OCI-LY1 (cell line): Measurements from ENCODE around the gene GATAD2A.
"Not testable (repeated sequence)": the region's sequence is repeated elsewhere in the genome, so short reads cannot be mapped to it uniquely, and the experiment has no call there.

Experiments
- H2AFZ ChIP-seq: fragments of 200-600 bp; sonication (generic), shearing (Covaris generic); 2 replicates; pipeline ENCODE4 v1.6.0; 2014; ENCODE audit warnings: antibody characterized with exemption, mild to moderate bottlenecking, low read length
- H3F3A ChIP-seq: fragments of 200-600 bp; sonication (generic), shearing (Covaris generic); 2 replicates; pipeline ENCODE4 v1.6.0; 2014; ENCODE audit warnings: mild to moderate bottlenecking, antibody characterized with exemption, low read length, moderate library complexity; ENCODE audit not compliant: insufficient read depth
- H3K27ac ChIP-seq: fragments of 200-600 bp; sonication (generic); 2 replicates; pipeline ENCODE4 v1.5.1; 2014; ENCODE audit warnings: low read length, mixed run types, mild to moderate bottlenecking, low read depth; ENCODE audit not compliant: poor library complexity, severe bottlenecking
- H3K27me3 ChIP-seq: fragments of 200-600 bp; sonication (generic); 2 replicates; pipeline ENCODE4 v1.6.0; 2014; ENCODE audit warnings: antibody characterized with exemption, mild to moderate bottlenecking, low read length, moderate library complexity; ENCODE audit not compliant: insufficient read depth
- H3K36me3 ChIP-seq: fragments of 200-600 bp; sonication (generic); 2 replicates; pipeline ENCODE4 v1.6.1; 2014; ENCODE audit warnings: mild to moderate bottlenecking, antibody characterized with exemption, low read length, moderate library complexity, mixed read lengths; ENCODE audit not compliant: insufficient read depth
- H3K4me1 ChIP-seq: fragments of 200-600 bp; sonication (generic); 2 replicates; pipeline ENCODE4 v1.5.1; 2014; ENCODE audit warnings: mild to moderate bottlenecking, low read length, moderate library complexity; ENCODE audit not compliant: insufficient read depth, severe bottlenecking
- H3K4me2 ChIP-seq: fragments of 200-600 bp; sonication (generic), shearing (Covaris generic); 2 replicates; pipeline ENCODE4 v1.6.1; 2014; ENCODE audit warnings: low read length
- H3K4me3 ChIP-seq: fragments of 200-600 bp; sonication (generic); 2 replicates; pipeline ENCODE4 v1.5.1; 2014; ENCODE audit warnings: low read length, low read depth, mild to moderate bottlenecking, mixed read lengths; ENCODE audit not compliant: poor library complexity, severe bottlenecking
- H3K79me2 ChIP-seq: fragments of 200-600 bp; shearing (Covaris generic); 2 replicates; pipeline ENCODE4 v1.6.1; 2016; ENCODE audit warnings: mixed run types, low read length, mixed read lengths; ENCODE audit not compliant: insufficient read depth
- H3K9ac ChIP-seq: fragments of 200-600 bp; sonication (generic), shearing (Covaris generic); 2 replicates; pipeline ENCODE4 v1.6.1; 2014; ENCODE audit warnings: mild to moderate bottlenecking, low read length, mixed read lengths
- H3K9me2 ChIP-seq: fragments of 200-600 bp; sonication (generic), shearing (Covaris generic); 2 replicates; pipeline ENCODE4 v1.6.1; 2014; ENCODE audit warnings: low read depth, mild to moderate bottlenecking, low read length, mixed read lengths
- H3K9me3 ChIP-seq: fragments of 200-600 bp; shearing (Covaris generic); 2 replicates; pipeline ENCODE4 v1.6.1; 2014; ENCODE audit warnings: low read length, mixed read lengths
- H4K20me1 ChIP-seq: fragments of 200-600 bp; sonication (generic), shearing (Covaris generic); 2 replicates; pipeline ENCODE4 v1.6.0; 2016; ENCODE audit warnings: mild to moderate bottlenecking, low read length; ENCODE audit not compliant: insufficient read depth
- EZH2 ChIP-seq: fragments of 200-600 bp; sonication (generic), shearing (Covaris generic); IDR thresholded peaks from 2 replicates; pipeline ENCODE4 v1.8.0; 2017; ENCODE audit warnings: borderline replicate concordance, mixed run types, mild to moderate bottlenecking, antibody characterized with exemption, low read length, moderate library complexity, mixed read lengths
- TF ChIP-seq, protein P1 (sequence below): fragments of 200-600 bp; sonication (generic), shearing (Covaris generic); IDR thresholded peaks from 2 replicates; pipeline ENCODE4 v1.5.1; 2017; ENCODE audit warnings: mild to moderate bottlenecking, antibody characterized with exemption, low read length, moderate library complexity, mixed read lengths

GATAD2A gene

GRCh38 chr19:19453125-19453454 is 47.6 kb downstream of the GATAD2A start:
- Histone ChIP-seq H3K4me3 (no peak overlapping the region), H3K9ac (no peak overlapping the region; the same call in 1 of the 2 replicates), H3K4me1 (peaks cover 67% of the 10 kb centered on the region), H3K27ac (peak overlapping the region; percentile 70), H3K9me2 (no peaks in the 10 kb centered on the region), H3F3A (no peaks in the 10 kb centered on the region), H3K79me2 (peaks cover 81% of the 10 kb centered on the region), H3K27me3 (no peaks in the 10 kb centered on the region), H3K4me2 (0 out of 2 replicates have a peak overlapping the region, but pooled peaks have one; percentile 10), H3K36me3 (peaks cover 11% of the 10 kb centered on the region; the same call in 1 of the 2 replicates), H4K20me1 (no peaks in the 10 kb centered on the region), H3K9me3 (no peaks in the 10 kb centered on the region), H2AFZ (no peak overlapping the region)
- TF ChIP-seq, protein P1, sequence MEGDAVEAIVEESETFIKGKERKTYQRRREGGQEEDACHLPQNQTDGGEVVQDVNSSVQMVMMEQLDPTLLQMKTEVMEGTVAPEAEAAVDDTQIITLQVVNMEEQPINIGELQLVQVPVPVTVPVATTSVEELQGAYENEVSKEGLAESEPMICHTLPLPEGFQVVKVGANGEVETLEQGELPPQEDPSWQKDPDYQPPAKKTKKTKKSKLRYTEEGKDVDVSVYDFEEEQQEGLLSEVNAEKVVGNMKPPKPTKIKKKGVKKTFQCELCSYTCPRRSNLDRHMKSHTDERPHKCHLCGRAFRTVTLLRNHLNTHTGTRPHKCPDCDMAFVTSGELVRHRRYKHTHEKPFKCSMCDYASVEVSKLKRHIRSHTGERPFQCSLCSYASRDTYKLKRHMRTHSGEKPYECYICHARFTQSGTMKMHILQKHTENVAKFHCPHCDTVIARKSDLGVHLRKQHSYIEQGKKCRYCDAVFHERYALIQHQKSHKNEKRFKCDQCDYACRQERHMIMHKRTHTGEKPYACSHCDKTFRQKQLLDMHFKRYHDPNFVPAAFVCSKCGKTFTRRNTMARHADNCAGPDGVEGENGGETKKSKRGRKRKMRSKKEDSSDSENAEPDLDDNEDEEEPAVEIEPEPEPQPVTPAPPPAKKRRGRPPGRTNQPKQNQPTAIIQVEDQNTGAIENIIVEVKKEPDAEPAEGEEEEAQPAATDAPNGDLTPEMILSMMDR = no peak
- TF ChIP-seq EZH2 = no peak

DNA sequence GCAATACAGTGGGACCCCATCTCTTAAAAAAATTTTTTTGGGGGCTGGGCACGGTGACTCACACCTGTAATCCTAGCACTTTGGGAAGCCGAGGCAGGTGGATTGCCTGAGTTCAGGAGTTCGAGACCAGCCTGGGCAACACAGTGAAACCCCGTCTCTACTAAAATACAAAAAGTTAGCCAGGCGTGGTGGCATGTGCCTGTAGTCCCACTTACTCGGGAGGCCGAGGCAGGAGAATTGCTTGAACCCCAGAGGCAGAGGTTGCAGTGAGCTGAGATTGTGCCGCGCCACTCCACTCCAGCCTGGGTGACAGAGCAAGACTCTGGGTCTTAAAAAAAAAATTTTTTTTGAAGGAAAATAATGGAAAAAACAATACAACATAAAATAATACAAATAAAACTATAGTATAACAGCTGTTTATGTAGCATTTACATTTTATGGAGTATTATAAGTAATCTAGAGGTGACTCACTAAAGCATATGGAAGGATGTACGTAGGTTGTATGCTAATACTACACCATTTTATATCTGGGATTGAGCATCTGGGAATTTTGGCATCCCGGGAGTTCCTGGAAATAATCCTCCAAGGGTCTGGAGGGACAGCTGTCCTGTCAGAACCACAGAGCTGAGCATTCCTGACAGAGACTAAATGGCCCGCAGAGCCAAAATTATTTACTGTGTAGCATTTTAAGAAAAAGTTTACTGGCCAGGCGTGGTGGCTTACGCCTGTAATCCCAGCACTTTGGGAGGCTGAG is 49.9 kb downstream of the GATAD2A start:
- H3K9ac ChIP-seq, H3F3A ChIP-seq, H3K4me2 ChIP-seq, H3K9me2 ChIP-seq, H2AFZ ChIP-seq, H4K20me1 ChIP-seq, H3K27me3 ChIP-seq, H3K9me3 ChIP-seq, H3K27ac ChIP-seq, H3K4me3 ChIP-seq: not testable (repeated sequence)
- H3K79me2 ChIP-seq = peaks cover 59% of the 10 kb centered on the region
- H3K36me3 ChIP-seq = peaks cover 11% of the 10 kb centered on the region; the same call in 1 of the 2 replicates
- peaks cover 72% of the 10 kb centered on the region for H3K4me1 ChIP-seq

- peak overlapping the region; percentile 95 for H3K27ac ChIP-seq
- peak overlapping the region; percentile 18; the same call in 1 of the 2 replicates for H3K4me2 ChIP-seq
- peaks cover 7% of the 10 kb centered on the region; the same call in 1 of the 2 replicates for H3F3A ChIP-seq
- H3K4me1 ChIP-seq = peaks cover 73% of the 10 kb centered on the region
- peaks cover 49% of the 10 kb centered on the region for H3K79me2 ChIP-seq
- H2AFZ ChIP-seq = no peak overlapping the region
- no peaks in the 10 kb centered on the region for H3K9me2 ChIP-seq
- no peak overlapping the region for H3K4me3 ChIP-seq
- H3K9me3 ChIP-seq = no peaks in the 10 kb centered on the region
- H4K20me1 ChIP-seq = no peaks in the 10 kb centered on the region
- peak overlapping the region; percentile 8; the same call in 1 of the 2 replicates for H3K9ac ChIP-seq
- no peaks in the 10 kb centered on the region for H3K27me3 ChIP-seq
- peaks cover 11% of the 10 kb centered on the region; the same call in 1 of the 2 replicates for H3K36me3 ChIP-seq
- no peak for TF ChIP-seq EZH2
- TF ChIP-seq, protein P1 = no peak
Measured at GRCh38 chr19:19457671-19458070, 52.2 kb downstream of the GATAD2A start.
